Neural progenitor cell (in vitro differentiated cells): ENCODE data around the gene CYTH1. TPM values are rescaled to one million over a fixed set of nuclear protein-coding genes. Genes with fewer than 3 reads are reported as not detected.

Experiments
- DNase-seq: peaks from one replicate; pipeline ENCODE4 v3.0.0-alpha.2; 2016; ENCODE audit warnings: low spot score
- H2AFZ ChIP-seq: fragments of 200-600 bp; sonication (generic); replicated peaks from 2 replicates; pipeline ENCODE4 v1.6.1; 2016; ENCODE audit warnings: antibody characterized with exemption
- H3F3A ChIP-seq: fragments of 200-600 bp; sonication (generic); 2 replicates; pipeline ENCODE4 v1.6.1; 2016; ENCODE audit warnings: antibody characterized with exemption, low read depth
- H3K27ac ChIP-seq: fragments of 200-600 bp; sonication (generic); 2 replicates; pipeline ENCODE4 v1.5.1; 2016; ENCODE audit warnings: mild to moderate bottlenecking
- H3K27me3 ChIP-seq: fragments of 200-600 bp; sonication (generic); 2 replicates; pipeline ENCODE4 v1.6.1; 2016; ENCODE audit warnings: mild to moderate bottlenecking, moderate library complexity
- H3K36me3 ChIP-seq: fragments of 200-600 bp; sonication (generic); 2 replicates; pipeline ENCODE4 v1.5.1; 2016
- H3K4me1 ChIP-seq: fragments of 200-600 bp; sonication (generic); 2 replicates; pipeline ENCODE4 v1.6.1; 2016; ENCODE audit warnings: mixed run types
- H3K4me2 ChIP-seq: fragments of 200-600 bp; sonication (generic); 2 replicates; pipeline ENCODE4 v1.6.1; 2016
- H3K4me3 ChIP-seq: fragments of 200-600 bp; sonication (generic); 2 replicates; pipeline ENCODE4 v1.5.1; 2016
- H3K79me2 ChIP-seq: fragments of 200-600 bp; sonication (generic); 2 replicates; pipeline ENCODE4 v1.6.1; 2016; ENCODE audit warnings: low read depth
- H3K9ac ChIP-seq: fragments of 200-600 bp; sonication (generic); 2 replicates; pipeline ENCODE4 v1.6.1; 2016
- H3K9me3 ChIP-seq: fragments of 200-600 bp; sonication (generic); 2 replicates; pipeline ENCODE4 v1.5.1; 2016; ENCODE audit warnings: low read depth
- H4K20me1 ChIP-seq: fragments of 200-600 bp; sonication (generic); 2 replicates; pipeline ENCODE4 v1.6.1; 2016; ENCODE audit warnings: low read depth
- H3K27ac Mint-ChIP-seq: 3 replicates; pipeline ENCODE4 v1.8.0; 2021; ENCODE audit warnings: mixed read lengths
- H3K27me3 Mint-ChIP-seq: 2 replicates; pipeline ENCODE4 v1.8.0; 2022; ENCODE audit warnings: low read depth, mild to moderate bottlenecking, inconsistent platforms, moderate library complexity, mixed read lengths; ENCODE audit not compliant: insufficient read depth
- H3K36me3 Mint-ChIP-seq: 3 replicates; pipeline ENCODE4 v1.8.0; 2021; ENCODE audit warnings: mixed read lengths
- H3K4me1 Mint-ChIP-seq: 3 replicates; pipeline ENCODE4 v1.8.0; 2021; ENCODE audit warnings: mixed read lengths
- H3K4me3 Mint-ChIP-seq: 3 replicates; pipeline ENCODE4 v1.8.0; 2021; ENCODE audit warnings: mild to moderate bottlenecking, moderate library complexity, mixed read lengths
- H3K9me3 Mint-ChIP-seq: 3 replicates; pipeline ENCODE4 v1.8.0; 2020; ENCODE audit warnings: mixed read lengths
- EZH2 ChIP-seq: fragments of 200-600 bp; sonication (generic); IDR thresholded peaks from 2 replicates; pipeline ENCODE4 v1.6.1; 2017; ENCODE audit warnings: antibody characterized with exemption, mild to moderate bottlenecking, moderate library complexity
- EZH2phosphoT487 ChIP-seq: fragments of 200-600 bp; sonication (generic); IDR thresholded peaks from 2 replicates; pipeline ENCODE4 v1.6.1; 2017; ENCODE audit warnings: antibody characterized with exemption
- total RNA-seq: library from RNA; depleted of rRNA; stranded (reverse); fragments of >200 nt; gene quantifications from 2 replicates; pipeline ENCODE4 v1.2.3, GENCODE V29; 2015; ENCODE audit warnings: low replicate concordance
- TF ChIP-seq, protein P1 (sequence below): fragments of 200-600 bp; sonication (generic); IDR thresholded peaks from 2 replicates; pipeline ENCODE4 v1.5.1; 2017; ENCODE audit warnings: antibody characterized with exemption, mild to moderate bottlenecking

CYTH1 gene
- total RNA-seq, 1 donor from 2014 or later: 14.8 TPM

- H3K27ac ChIP-seq: no peak overlapping the region
- peaks cover 5% of the 10 kb centered on the region for H3K36me3 Mint-ChIP-seq
- peaks cover 3% of the 10 kb centered on the region for H3K4me1 ChIP-seq
- H2AFZ ChIP-seq: no peak overlapping the region
- peaks cover 6% of the 10 kb centered on the region for H3K4me1 Mint-ChIP-seq
- no peak for DNase-seq
- H3K9me3 ChIP-seq: no peaks in the 10 kb centered on the region
- H3K4me2 ChIP-seq: no peak overlapping the region
- H3K36me3 ChIP-seq: no peaks in the 10 kb centered on the region
- H3K79me2 ChIP-seq: no peaks in the 10 kb centered on the region
- no peak for TF ChIP-seq EZH2
- TF ChIP-seq, protein P1, sequence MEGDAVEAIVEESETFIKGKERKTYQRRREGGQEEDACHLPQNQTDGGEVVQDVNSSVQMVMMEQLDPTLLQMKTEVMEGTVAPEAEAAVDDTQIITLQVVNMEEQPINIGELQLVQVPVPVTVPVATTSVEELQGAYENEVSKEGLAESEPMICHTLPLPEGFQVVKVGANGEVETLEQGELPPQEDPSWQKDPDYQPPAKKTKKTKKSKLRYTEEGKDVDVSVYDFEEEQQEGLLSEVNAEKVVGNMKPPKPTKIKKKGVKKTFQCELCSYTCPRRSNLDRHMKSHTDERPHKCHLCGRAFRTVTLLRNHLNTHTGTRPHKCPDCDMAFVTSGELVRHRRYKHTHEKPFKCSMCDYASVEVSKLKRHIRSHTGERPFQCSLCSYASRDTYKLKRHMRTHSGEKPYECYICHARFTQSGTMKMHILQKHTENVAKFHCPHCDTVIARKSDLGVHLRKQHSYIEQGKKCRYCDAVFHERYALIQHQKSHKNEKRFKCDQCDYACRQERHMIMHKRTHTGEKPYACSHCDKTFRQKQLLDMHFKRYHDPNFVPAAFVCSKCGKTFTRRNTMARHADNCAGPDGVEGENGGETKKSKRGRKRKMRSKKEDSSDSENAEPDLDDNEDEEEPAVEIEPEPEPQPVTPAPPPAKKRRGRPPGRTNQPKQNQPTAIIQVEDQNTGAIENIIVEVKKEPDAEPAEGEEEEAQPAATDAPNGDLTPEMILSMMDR: no peak
- TF ChIP-seq EZH2phosphoT487: no peak
- H3K4me3 Mint-ChIP-seq: no peak overlapping the region
- no peak overlapping the region for H3K4me3 ChIP-seq
- H3K27me3 Mint-ChIP-seq: no peaks in the 10 kb centered on the region
- no peak overlapping the region for H3K9ac ChIP-seq
- H3K9me3 Mint-ChIP-seq: no peaks in the 10 kb centered on the region
- H3F3A ChIP-seq: no peaks in the 10 kb centered on the region
- no peaks in the 10 kb centered on the region for H4K20me1 ChIP-seq
- no peak overlapping the region for H3K27ac Mint-ChIP-seq
- no peaks in the 10 kb centered on the region for H3K27me3 ChIP-seq
Measured at GRCh38 chr17:78704594-78704993, 77.5 kb downstream of the CYTH1 start.

- H2AFZ ChIP-seq: no peak overlapping the region
- Mint-ChIP-seq H3K9me3 (no peaks in the 10 kb centered on the region), H3K4me3 (no peak overlapping the region), H3K27ac (no peak overlapping the region), H3K27me3 (no peaks in the 10 kb centered on the region), H3K4me1 (no peaks in the 10 kb centered on the region), H3K36me3 (peaks cover 14% of the 10 kb centered on the region)
- no peaks in the 10 kb centered on the region for H3K9me3 ChIP-seq
- no peaks in the 10 kb centered on the region for H3K79me2 ChIP-seq
- H3K27ac ChIP-seq: no peak overlapping the region
- H3K9ac ChIP-seq: no peak overlapping the region
- no peak overlapping the region for H3K4me2 ChIP-seq
- no peaks in the 10 kb centered on the region for H3K36me3 ChIP-seq
- no peaks in the 10 kb centered on the region for H3F3A ChIP-seq
- no peak overlapping the region for H3K4me3 ChIP-seq
- H3K27me3 ChIP-seq: no peaks in the 10 kb centered on the region
- no peaks in the 10 kb centered on the region for H3K4me1 ChIP-seq
- TF ChIP-seq, protein P1: no peak
- TF ChIP-seq EZH2 (no peak), EZH2phosphoT487 (no peak)
- no peaks in the 10 kb centered on the region for H4K20me1 ChIP-seq
- DNase-seq: no peak
Measured at GRCh38 chr17:78697554-78698343, 84.3 kb downstream of the CYTH1 start.

- H2AFZ ChIP-seq: no peak overlapping the region
- no peaks in the 10 kb centered on the region for H3K79me2 ChIP-seq
- TF ChIP-seq, protein P1: no peak
- TF ChIP-seq EZH2phosphoT487 (no peak), EZH2 (no peak)
- H3K4me2 ChIP-seq: no peak overlapping the region
- H3K27me3 ChIP-seq: no peaks in the 10 kb centered on the region
- no peak overlapping the region for H3K4me3 ChIP-seq
- H3K36me3 ChIP-seq: no peaks in the 10 kb centered on the region
- no peaks in the 10 kb centered on the region for H3K4me1 ChIP-seq
- no peaks in the 10 kb centered on the region for H3K9me3 ChIP-seq
- Mint-ChIP-seq H3K9me3 (no peaks in the 10 kb centered on the region), H3K4me3 (no peak overlapping the region), H3K4me1 (no peaks in the 10 kb centered on the region), H3K27me3 (no peaks in the 10 kb centered on the region), H3K36me3 (peaks cover 17% of the 10 kb centered on the region), H3K27ac (no peak overlapping the region)
- H3F3A ChIP-seq: no peaks in the 10 kb centered on the region
- H3K27ac ChIP-seq: no peak overlapping the region
- DNase-seq: no peak
- H4K20me1 ChIP-seq: no peaks in the 10 kb centered on the region
- H3K9ac ChIP-seq: no peak overlapping the region
Measured at GRCh38 chr17:78697122-78697521, 85.0 kb downstream of the CYTH1 start.
